ENCODE results near the gene C22orf39. TPM values are rescaled to one million over a fixed set of nuclear protein-coding genes. Genes with fewer than 3 reads are reported as not detected.

The C22orf39 gene
- polyA plus RNA-seq, 3 donors from 2014 or later: 67.8 to 75.5 (median 71.0) TPM

Other genes starting within 250 kb of the C22orf39 start
- under 1 TPM; 0.06 to 0.37 (median 0.19) TPM for gene CLTCL1, start 156.0 kb downstream of the C22orf39 start, polyA plus RNA-seq
- 10 to 100 TPM in 1 of 3 donors, 1 to 10 TPM in 2; 4.3 to 11.5 (median 5.2) TPM for gene HIRA, start 16.0 kb downstream of the C22orf39 start, polyA plus RNA-seq
- 10 to 100 TPM; 64.7 to 85.1 (median 77.9) TPM for gene MRPL40, start 15.2 kb downstream of the C22orf39 start, polyA plus RNA-seq
- gene UFD1, start 31.5 kb upstream of the C22orf39 start, polyA plus RNA-seq: 100 to 1,000 TPM; 106 to 176 (median 142) TPM
- 1 to 10 TPM in 2 of 3 donors, not detected in 1; 3.1 to 3.5 TPM for gene CDC45, start 32.2 kb upstream of the C22orf39 start, polyA plus RNA-seq
- gene CLDN5, start 76.7 kb upstream of the C22orf39 start, polyA plus RNA-seq: 1 to 10 TPM in 1 of 3 donors, under 1 TPM in 1, not detected in 1; 0.46 to 3.6 TPM